Activated T-cell treated with anti-CD3 and anti-CD28 coated beads for 48 hours (primary cell): ENCODE results near the gene TDRD12.
A peak's percentile ranks its signal among the peaks of the same experiment; 100 is the strongest.

Experiments
- DNase-seq: peaks from one replicate; pipeline ENCODE4 v3.0.0-alpha.2; 2020; ENCODE audit warnings: low read depth

TDRD12 gene, protein sequence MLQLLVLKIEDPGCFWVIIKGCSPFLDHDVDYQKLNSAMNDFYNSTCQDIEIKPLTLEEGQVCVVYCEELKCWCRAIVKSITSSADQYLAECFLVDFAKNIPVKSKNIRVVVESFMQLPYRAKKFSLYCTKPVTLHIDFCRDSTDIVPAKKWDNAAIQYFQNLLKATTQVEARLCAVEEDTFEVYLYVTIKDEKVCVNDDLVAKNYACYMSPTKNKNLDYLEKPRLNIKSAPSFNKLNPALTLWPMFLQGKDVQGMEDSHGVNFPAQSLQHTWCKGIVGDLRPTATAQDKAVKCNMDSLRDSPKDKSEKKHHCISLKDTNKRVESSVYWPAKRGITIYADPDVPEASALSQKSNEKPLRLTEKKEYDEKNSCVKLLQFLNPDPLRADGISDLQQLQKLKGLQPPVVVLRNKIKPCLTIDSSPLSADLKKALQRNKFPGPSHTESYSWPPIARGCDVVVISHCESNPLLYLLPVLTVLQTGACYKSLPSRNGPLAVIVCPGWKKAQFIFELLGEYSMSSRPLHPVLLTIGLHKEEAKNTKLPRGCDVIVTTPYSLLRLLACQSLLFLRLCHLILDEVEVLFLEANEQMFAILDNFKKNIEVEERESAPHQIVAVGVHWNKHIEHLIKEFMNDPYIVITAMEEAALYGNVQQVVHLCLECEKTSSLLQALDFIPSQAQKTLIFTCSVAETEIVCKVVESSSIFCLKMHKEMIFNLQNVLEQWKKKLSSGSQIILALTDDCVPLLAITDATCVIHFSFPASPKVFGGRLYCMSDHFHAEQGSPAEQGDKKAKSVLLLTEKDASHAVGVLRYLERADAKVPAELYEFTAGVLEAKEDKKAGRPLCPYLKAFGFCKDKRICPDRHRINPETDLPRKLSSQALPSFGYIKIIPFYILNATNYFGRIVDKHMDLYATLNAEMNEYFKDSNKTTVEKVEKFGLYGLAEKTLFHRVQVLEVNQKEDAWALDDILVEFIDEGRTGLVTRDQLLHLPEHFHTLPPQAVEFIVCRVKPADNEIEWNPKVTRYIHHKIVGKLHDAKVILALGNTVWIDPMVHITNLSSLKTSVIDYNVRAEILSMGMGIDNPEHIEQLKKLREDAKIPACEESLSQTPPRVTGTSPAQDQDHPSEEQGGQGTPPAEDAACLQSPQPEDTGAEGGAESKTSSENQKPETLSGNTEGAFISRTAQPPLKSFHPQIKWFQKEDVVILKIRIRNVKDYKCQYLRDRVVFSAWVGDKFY (N-terminal part only)

DNA sequence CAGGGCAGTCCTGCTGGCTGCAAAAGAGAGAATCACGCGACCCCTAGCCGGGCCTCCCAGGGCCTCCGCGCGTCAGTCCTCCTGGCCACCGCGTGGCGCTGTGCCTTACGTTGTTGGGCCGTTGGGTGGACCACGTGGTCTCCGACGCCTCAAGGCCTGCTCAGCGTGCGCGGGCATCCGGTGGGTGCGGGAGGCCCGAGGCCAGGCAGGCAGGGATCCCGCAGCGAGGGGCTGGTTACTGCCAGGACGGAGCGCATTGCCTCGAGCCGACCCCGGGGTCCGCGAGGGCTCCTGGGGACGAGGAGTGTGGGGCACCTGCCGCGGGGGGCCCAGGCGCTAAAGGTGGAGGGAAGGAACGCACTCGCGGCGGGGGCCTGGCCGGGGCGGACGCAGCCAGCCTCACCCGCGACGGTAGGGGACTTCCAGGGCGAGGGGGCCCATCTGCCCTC, at the start of gene TDRD12:
TSS of gene TDRD12 (plus strand) at position 157 of the 449 bp plus-strand sequence. CDS start 306 bp downstream, outside the sequence.
- no peak for DNase-seq

DNA sequence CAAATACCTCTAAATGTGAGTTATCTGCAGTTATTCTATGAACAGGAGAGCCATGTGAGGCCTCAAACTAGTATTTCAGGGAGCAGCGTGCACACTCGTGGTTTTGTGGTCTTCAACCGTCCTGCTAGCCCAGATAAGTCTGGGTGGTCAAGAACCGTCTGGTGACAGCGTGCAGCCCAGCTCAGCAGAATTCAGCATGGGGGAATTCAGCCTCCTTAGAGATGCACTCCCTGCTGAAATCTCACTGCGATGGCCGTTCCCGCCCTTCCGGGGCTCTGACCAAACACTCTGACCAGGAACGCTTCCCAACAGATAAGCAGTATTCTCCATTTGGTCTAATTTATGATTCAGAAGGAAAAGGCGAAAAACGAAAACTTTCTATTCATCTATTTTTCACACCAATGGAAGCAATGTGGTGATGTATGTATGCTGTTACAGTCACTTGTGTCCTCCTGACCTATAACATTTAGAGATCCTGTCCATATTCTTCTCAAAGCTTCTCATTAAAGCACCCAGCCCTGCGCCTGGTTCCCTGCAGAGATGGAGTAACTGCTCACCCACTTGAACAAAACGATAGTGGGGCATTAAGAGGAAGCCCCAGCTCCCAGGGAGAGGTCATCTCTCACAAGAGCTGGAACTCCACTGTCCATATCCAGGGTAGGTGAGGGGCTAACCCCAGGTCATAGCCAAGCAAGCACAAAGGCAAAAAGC, 47.5 kb upstream of the TDRD12 start:
- no peak for DNase-seq

DNA sequence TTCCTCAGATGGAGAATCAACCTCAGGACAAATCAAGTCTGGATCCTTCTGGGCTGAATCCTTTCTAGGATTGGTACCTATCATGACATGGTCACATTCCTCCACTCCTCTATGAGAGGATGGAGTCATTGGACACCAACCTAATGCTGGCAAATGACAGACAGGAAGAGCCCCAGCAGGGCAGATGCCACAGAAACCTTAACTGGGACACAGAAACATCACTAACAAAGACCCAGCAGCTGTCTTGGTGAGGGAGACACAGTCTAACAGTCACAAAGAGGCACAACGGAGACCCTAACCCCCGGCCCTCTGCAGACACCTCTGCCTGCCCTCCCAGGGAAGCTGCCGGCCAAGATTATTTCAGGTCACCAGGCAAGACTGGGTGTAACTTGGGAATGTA, 46.7 kb upstream of the TDRD12 start:
- DNase-seq: no peak

DNA sequence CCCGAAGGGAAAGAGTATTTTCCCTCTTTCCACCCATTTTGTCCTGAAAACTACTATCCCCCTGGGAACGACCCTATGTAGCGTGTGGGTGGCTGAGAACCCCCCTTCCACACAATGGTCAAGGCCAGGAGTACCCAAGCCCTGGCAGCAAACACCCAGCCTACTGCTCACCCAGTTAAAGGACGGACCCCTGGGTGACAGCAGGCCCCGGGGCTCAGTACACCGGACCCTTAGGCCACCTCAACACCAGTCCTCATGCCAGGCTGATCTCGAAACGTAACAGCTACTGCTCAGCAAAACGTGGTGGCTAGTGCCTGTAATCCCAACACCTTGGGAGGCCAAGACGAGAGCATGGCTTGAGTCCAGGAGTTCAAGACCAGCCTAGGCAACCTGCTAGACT, 46.0 kb upstream of the TDRD12 start:
- DNase-seq: no peak

DNA sequence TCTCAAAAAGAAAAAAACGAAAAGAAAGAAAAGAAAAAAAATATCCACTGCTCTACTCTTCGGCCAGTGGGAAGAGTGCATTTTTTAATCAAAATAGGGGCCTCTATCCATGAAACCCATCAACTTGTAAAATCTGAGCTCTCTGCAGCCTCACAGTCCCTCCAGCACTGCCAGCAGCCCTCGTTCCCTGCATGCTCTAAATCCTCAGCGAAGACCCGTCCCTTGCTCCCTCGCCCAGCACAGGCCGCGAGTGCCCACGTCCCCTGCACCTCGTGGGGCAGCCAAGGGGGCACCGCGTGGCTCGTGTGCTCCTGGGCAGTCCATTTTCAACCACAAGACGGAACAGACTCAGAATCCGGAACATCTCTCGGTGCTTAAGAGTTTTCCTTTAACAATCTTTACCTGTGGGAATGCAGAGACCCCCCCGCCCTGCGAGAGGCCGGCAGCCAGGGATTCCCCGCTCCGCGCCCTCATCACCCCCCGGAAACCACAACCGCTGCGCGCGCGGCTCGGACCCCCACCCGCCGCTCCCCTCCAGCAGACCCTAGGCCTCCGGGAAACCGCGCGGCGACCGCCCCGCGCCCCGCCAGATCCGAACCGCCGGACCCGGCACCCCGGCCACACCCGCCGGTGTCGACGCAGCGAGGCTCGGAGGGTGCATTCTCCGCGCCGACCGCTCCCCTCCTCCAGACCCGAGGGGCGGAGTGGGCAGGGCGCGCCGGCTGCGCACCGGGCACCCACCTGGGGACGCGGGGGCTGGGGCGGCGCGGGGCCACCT, 45.2 kb upstream of the TDRD12 start:
- no peak for DNase-seq

DNA sequence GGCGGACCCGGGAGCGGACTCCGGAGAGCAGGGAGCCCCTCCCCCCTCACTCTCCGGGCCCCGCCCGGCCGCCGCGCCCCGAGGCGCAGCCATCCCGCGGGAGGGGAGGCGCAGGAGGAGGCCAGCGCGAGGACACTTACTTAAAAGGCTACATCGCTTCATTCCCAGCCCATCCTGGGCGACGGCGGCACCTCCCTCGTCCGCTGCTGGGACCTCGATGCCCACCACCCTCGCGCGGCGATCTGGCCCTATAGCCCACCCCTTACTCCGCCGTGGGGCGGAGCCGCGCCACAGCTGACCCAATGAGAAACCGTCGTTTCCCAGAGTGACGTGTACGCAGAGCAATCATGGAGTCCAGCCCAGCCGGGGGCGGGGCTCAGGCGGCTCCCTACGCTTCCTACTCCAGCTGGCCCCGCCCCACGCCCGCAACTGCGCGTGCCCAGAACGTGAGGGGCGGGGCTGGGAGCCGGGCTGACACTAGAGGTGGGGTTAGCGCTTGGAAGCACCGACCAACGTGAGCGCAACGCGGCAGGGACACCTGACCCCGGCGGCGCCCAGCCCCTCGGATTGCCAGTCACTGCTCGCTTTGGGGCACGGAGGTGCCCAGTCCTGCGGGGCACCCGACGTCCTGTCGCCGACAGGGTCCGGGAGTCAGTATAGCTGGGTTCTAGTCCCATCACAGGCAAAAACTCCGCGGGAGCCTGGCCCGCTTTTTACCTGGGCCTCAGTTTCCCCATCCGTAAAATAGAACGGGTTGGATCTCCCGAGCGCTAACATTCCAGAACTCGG, 44.4 kb upstream of the TDRD12 start, which contains the start of gene ANKRD27:
TSS of gene ANKRD27 (minus strand) at position 250 of the 789 bp plus-strand sequence. CDS start 16,165 bp downstream, outside the sequence.
- peak; percentile 98 for DNase-seq

DNA sequence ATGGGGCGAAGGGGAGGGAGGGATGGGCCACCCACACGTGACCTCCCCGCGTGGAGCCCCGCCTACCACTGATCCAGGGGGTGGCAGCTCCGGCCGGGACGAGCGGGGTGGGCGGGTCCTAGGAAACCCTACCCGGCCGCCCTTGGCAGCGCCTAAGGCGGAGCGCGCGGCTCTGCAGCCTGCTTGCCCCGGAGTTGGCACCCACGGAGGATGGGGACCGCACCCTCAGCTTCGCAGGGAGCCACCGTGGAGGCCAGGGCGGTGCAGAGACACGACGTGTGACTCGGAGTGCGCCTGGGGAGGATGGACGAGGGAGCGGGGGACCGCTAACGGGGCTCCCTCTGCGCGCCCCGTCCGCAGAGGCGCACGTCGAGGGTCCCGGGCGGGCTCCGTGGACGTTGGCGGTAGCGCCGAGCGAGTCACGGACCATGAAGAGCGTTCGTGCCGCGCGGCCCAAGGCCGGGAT, 43.8 kb upstream of the TDRD12 start, which contains the start of gene RGS9BP:
TSS of gene RGS9BP (plus strand) at position 129 of the 466 bp plus-strand sequence. CDS start 416 bp downstream, outside the sequence.
- DNase-seq: peak; percentile 57

DNA sequence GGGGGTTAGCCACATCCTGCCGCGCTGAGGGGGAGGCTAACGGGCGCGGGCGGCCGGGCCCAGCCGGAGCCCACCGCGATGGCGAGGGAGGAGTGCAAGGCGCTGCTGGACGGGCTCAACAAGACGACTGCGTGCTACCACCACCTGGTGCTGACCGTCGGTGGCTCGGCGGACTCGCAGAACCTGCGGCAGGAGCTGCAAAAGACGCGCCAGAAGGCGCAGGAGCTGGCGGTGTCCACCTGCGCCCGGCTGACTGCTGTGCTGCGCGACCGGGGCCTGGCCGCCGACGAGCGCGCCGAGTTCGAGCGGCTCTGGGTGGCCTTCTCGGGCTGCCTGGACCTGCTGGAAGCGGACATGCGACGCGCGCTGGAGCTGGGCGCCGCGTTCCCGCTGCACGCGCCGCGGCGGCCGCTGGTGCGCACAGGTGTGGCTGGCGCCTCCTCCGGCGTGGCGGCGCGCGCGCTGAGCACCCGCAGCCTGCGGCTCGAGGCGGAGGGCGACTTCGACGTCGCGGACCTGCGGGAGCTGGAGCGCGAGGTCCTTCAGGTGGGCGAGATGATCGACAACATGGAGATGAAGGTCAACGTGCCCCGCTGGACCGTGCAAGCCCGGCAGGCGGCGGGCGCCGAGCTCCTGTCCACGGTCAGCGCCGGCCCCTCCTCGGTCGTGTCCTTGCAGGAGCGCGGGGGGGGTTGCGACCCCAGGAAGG, 43.2 kb upstream of the TDRD12 start:
- DNase-seq: peak; percentile 11

DNA sequence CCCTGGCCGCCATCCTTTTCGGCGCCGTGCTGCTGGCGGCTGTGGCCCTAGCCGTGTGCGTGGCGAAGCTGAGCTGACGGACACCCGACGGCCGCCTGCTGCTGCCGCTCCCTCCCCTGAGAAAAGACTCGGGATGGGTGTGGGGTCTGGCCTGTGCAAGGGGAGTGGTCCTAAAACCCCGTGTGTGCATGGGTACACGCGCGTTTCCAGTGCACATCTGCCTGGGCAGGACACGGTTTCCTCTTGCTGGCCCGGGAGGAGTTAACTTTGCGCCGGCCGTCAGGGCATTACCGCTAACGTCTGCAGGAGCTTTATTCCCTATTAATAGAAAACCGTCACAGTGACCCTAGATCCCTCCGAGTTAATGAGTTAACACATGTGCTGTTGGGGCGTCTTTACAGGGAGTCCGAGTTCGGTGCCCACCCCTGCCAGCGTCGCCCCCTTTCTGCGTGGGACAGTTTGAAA, 42.6 kb upstream of the TDRD12 start:
- DNase-seq: no peak

DNA sequence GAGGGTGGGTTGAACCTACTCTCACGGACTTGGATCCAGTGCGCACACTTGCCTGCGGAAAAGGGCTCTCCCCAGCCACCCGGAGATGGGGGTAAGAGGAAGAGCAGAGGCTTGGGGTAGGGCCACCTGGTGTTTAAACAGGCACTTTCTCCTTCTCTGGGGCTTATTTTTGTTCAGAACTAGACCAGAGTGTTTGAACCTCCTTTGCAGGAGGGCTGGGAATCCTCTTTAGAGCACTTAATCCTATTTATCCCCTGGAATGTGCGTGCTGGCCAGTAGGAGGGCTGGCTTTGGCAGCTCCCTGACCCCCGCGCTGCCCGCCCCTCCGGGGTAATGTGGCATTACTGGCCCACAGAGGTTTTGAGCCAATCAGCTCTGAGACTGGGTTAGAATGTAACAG, 41.9 kb upstream of the TDRD12 start:
- DNase-seq: no peak

DNA sequence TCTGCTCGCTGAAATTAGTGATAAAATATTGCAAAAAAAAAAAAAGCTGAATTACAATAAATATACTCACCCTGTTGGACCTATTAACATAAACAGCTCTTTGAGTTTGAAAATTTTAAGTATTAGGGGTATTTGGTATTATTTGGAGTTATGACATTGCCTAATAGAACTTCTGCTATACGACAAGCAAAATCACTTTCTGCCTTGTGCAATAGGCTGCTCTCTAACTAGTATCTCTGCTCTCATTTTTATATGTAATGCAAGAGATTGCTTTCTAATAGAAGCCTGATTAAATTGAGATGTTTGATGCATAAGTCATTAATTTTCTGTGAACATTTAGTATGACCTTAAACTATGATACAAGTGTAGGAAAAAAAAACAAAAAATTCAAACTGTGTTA, 38.6 kb upstream of the TDRD12 start:
- DNase-seq: no peak

DNA sequence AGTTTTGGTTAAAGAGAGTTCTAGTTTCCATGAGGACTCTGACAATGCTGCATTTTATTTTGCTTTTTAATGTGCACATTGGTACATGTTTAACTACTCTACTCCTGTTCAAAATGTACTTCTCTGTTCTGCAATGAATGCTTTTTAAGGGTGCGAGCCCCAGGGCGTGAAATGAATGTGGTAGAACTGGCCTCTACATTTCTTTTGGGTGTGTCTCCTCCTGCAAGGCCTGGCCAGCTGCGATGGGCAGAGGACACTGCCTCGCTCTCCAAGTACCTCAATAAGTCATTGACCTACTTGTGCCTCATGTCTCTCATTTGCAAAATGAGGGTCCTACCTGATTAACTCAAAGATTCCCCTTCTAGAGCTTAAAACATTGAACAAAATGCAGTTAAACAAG, 37.2 kb upstream of the TDRD12 start:
- DNase-seq: no peak

DNA sequence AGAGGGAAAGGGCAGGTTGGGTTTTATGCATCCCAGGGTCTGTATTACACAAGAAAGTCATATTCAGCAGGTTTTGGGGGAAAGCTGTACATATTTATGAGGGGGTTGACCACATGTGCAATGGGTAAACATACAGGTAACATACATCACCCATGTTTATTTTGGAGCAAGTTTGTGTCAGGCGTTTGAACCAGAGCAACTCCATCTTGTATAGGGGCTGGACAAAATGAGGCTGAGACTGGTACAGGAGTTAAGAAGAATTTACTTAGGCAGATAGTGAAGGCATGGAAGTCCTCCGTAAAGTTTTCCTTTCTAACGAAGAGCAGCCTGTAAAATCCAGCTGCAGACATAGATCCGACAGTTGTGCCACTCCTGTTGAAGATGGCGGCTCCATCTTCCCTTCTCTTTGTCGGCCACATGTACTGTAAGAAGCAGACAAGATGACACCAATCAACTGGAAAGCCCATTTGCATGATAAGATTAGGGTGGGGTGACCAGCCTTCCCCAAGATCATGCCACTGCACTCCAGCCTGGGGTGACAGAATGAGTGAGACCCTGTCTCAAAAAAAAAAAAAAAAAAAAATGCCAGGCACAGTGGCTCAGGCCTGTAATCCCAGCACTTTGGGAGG, 32.6 kb upstream of the TDRD12 start:
- no peak for DNase-seq

DNA sequence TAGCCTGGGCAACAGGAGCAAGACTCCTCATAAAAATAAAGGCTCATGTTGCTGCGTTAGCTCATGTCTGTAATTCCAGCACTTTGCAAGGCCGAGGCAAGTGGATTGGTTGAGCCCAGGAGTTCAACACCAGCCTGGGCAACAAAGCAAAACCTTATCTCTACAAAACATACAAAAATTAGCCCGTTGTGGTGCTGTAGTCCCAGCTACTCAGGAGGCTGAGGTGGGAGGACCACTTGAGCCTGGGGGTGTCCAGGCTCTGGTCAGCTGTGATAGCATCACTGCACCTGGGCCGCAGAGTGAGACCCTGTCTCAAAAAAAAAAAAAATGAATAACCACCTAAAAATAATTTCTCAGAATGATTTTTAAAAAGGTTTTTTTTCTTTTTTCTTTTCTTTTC, 31.9 kb upstream of the TDRD12 start:
- DNase-seq: no peak

DNA sequence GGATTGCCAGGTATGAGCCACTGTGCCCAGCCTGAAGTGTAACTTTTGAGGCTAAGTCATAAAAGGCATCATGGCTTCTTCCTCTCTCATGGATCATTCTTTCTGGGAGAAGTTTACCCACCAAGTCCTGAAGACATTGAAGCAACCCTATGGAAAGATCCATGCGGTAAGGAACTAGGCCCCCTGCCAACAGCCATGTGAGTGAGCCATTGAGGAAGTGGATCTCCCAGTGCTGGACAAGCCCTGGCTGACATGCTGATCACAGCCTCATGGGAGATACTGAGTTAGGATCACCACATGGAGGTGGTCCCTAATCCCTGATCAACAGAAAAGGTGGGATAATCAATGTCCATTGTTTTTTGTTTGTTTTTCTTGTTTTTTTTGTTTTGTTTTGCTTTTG, 31.3 kb upstream of the TDRD12 start:
- no peak for DNase-seq

DNA sequence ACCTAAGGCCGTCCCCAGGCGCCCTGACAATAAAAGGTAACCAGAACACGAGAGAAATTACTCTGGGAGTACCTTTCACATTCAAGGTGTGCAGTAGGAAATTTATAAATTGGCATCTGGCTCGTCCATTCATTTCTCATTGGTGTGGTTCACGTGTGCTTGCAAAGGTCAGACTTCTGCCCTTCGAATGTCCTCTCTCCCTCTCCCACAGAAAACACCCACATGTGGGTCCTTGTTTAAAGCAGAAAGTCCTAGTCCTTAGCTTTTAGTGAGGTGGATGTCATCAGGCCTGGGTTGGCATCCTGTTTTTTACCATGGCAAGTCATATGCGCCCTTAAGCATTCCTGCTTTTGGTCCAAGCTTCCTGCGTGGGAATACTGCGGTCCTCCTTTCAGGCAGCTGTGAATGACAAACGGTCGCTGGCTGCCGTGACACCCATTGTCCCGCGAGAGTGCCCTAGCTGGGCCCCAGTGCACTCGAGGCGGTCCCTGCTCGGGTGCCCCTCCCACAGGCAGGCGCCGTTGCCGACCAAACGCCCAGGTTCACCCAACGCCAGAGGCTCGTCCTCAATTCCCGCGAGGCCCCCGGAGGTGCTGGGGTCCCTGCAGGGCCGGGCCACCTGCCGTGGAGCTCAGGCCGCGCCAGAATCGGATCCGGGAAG, 28.1 kb upstream of the TDRD12 start, which contains the start of gene NUDT19:
TSS of gene NUDT19 (plus strand) at position 531 of the 661 bp plus-strand sequence. CDS start 140 bp downstream, outside the sequence.
- peak; percentile 80 for DNase-seq

DNA sequence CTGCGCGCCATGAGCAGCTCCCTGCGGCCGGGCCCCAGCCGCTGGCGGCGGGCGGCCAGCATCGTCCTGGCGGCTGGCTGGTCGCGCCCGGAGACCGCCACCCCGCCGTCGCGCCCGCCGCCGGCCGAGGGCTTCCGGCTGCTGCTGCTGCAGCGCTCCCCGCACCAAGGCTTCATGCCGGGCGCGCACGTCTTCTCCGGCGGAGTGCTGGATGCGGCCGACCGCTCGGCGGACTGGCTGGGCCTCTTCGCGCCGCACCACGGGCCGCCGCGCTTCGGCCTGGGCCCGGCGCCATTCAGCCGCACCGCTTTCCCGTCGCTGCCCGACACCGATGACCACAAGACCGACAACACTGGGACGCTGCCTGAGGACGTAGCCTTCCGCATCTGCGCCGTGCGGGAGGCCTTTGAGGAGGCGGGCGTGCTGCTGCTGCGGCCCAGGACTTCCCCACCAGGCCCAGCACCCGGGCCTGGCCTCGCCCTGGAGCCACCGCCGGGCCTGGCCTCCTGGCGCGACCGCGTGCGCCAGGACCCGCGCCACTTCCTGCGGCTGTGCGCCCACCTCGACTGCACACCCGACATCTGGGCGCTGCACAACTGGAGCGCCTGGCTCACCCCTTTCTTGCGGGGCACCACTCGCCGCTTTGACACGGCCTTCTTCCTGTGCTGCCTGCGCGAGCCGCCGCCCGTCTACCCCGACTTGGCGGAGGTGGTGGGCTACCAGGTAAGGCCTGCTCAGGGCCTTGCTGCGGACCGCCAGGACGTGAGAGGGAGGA, 27.4 kb upstream of the TDRD12 start:
- peak; percentile 45 for DNase-seq
